Jurkat, Clone E6-1 (cell line): ENCODE measurements around the gene PRSS22.

Source experiments
- DNase-seq: peaks from one replicate; pipeline ENCODE4 v3.0.0-alpha.2; 2011; ENCODE audit warnings: low read depth, low spot score
- H3K4me3 ChIP-seq: 2 replicates; pipeline ENCODE4 v1.5.1; 2011; ENCODE audit warnings: mild to moderate bottlenecking, low read length, control low read depth, moderate library complexity

PRSS22 gene

DNA sequence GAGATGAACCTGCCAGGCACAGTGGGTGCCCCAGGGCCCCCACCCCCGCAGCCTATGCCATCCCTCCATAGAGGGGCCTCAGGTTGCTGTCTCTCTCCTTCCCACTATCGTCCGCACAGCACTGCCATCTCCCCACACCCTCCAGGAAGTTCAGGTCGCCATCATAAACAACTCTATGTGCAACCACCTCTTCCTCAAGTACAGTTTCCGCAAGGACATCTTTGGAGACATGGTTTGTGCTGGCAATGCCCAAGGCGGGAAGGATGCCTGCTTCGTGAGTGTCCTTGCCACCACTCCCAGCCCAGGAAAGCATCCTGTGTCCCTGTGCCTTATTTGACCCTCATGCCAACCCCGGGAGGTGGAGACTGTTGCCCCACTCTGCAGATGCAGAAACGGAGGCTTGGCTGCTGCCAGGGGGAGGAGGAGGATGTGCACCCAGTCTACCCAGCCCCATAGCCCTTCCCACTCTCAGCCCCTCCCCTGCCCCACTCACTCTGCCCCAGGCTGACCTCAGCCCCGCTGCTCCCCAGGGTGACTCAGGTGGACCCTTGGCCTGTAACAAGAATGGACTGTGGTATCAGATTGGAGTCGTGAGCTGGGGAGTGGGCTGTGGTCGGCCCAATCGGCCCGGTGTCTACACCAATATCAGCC is 37.0 kb downstream of the PRSS22 start:
- no peak overlapping the region for H3K4me3 ChIP-seq
- no peak for DNase-seq

DNA sequence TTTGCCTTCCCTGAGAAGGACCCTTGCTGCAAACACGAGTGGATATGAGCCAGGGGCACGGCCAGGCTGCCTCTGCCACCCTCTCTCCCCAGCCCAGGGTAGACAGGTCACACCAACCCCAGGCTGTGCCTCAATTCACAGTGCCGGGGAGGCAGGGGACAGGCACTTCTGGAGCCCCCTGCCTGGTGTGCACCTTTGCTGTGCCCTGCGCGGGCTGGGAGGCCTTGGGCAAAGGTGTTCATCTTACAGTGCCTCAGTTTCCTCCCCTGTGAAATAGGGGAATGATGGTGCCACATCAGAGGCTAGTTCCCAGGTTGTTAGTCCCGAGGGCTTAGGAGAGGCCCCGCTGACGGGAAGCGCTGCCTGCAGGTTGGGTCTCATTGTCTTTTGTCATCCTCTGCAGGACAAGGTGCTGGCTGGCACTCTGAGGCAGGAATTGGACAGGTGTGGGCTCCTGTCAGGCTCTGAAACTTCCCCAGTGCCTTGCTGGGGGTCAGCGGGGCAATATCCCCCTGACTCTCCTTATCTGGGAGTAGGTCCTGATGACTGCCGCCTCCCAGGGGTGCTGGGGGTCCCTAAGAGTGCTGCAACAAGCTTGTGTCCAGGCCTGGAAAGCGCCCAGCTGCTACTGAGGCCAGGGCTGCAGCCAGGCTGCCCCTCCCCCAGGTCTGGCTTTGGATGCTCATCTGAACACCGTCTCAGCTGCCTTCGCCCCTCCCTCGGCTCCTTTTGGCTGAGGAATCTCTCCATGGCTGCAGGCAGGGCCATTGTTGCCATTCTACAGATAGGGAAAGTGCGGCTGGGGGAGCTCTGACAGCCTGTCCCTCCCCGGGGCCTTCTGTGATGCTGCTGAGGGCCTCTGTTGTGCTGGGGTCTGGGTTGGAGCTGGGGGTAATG is 37.8 kb downstream of the PRSS22 start:
- no peak overlapping the region for H3K4me3 ChIP-seq
- DNase-seq = no peak

DNA sequence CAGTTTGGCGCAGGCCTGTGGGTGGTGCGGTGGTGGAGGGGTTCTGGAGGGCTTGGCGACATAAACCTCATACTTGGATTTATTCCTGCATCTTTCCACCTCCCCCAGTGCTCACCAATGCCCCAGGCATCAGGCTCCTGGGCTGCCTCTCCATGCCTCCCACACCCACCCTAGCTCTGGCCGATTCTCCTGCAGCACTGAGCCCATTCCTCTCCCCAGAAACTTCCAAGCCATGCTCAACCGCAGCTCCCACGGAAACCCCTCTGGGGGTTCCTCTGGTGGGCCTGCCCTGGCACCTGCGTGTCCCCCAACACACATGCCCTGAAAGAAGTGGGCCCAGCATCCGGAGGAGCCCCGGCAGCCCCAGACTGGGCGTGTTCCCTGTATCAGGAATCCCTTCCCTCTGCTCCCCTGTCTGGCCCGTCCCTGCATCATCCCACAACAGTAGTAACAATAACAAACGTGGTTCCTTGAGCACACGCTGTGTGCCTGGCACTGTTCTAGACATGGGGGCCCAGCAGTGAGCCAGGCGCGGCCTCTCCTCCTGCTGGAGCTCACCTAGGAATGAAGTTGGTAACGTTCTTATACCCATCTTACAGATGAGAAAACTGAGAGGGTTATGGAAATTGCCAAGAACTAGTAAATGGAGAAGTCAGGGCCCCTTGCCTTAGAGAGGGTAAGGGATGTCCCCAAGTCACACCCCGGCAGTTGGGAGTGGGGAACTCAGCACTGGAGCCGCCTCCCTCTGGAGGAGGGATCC is 38.6 kb downstream of the PRSS22 start:
- no peak for DNase-seq
- H3K4me3 ChIP-seq = no peak overlapping the region

DNA sequence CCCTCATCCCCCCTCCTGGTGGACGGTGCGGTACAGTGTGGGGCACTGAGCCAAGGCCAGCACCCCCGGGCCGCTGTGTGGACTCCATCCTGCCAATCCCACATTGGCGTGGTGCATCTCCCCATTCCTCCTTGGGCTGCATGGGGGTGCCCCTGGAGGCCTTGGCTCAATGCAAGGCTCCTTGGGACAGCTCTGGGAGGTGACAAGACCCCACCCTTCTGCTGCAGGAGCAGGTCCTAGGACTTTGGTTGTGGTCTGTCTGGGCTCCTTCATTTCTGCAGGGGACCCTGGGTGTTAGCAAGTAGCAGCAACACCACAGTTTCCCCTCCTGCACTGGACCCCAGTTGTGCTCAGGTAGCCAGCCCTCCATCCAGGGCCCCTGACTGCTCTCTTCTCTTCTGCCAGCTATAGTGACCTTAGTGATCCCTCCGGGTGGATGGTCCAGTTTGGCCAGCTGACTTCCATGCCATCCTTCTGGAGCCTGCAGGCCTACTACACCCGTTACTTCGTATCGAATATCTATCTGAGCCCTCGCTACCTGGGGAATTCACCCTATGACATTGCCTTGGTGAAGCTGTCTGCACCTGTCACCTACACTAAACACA is 39.6 kb downstream of the PRSS22 start:
- no peak overlapping the region for H3K4me3 ChIP-seq
- DNase-seq = no peak

DNA sequence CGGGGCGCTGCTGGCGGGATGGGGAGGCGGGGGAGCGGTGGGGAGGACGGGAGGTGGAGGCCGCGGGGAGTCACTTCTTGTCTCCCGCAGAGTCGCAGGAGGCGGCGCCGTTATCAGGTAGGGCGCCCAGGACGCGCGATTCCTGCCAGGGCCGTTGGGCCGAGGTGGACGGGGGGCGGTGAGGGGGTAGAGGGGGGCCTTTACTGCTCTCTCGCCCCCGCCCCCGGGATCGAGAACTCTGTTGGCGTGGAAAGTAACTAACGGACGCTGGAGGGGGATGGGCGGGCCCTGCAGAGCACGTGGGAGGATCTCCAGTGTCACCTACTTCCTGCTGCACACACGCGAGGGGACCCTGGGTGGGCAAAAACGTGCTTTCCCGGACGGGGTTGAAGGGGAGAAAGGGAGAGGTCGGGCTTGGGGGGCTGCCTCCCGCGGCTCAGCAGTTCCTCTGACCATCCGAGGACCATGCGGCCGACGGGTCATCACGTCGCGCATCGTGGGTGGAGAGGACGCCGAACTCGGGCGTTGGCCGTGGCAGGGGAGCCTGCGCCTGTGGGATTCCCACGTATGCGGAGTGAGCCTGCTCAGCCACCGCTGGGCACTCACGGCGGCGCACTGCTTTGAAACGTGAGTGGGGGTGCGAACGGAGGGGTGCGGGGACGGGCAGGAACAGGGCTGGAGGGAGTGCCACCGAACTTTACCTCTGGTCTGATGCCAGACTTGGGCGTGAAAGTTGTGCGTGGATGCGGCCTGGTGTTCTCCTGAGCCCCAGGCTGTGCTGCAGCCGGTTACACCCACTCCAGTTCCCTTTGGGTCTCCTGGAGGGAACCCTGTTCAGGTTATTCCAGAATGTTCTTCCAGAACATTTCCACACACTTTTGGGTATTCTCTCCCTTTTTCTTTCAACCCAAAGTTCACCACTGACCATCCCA is 40.4 kb downstream of the PRSS22 start:
- H3K4me3 ChIP-seq = no peak overlapping the region
- no peak for DNase-seq

DNA sequence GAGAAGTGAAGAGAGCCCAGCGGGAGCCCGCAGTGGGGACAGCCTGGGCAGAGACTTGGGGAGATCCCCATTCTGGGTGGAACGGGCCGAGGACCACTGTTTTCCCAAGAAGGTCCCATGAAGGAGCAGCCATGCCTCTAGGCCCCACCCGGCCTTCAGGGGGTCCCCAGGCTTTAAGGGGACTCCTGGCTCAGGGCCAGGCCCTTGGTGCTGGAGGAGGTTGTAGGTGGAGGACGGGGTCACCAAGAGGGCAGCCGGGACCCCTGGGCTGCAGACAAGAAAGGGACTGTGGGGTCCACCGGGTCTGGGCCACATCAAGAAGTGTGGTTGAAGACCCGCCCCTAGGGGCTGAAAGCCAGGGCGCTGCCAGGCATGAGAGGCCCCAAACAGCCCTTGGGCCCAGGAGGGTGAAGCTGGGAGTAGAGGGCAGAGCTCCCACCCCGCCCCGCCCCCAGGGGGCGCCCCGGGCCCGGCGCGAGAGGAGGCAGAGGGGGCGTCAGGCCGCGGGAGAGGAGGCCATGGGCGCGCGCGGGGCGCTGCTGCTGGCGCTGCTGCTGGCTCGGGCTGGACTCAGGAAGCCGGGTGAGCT is 41.1 kb downstream of the PRSS22 start, which contains the start of gene PRSS21:
Gene PRSS21 (plus strand): TSS at position 487 of the 589 bp plus-strand sequence. CDS start 32 bp downstream, at position 519.
- no peak within 1 kb of the TSS for H3K4me3 ChIP-seq
- no peak for DNase-seq

DNA sequence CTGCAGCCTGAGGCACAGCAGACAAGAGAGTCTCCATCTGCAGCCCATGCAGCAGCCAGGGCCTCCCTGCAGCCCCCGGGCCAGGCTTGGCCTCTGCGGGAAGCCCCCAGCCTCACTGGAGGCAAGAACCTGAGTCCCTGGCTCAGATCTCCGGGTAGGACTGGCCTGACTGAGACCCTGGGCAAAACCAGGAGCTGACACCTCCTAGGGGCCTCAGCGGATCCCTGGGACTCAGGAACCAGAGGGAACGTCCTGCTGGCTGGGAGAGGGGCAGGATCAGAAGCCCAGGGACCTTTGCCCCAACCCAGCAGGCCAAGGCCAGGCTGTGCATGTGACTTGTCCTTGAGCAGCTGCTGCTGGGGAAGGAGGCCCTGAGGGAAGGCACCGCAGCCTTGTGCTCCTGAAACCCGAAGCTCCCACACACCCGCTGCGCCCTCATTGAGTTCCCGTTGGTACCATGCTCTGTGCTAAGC is 42.6 kb downstream of the PRSS22 start:
- H3K4me3 ChIP-seq = no peak overlapping the region
- no peak for DNase-seq

DNA sequence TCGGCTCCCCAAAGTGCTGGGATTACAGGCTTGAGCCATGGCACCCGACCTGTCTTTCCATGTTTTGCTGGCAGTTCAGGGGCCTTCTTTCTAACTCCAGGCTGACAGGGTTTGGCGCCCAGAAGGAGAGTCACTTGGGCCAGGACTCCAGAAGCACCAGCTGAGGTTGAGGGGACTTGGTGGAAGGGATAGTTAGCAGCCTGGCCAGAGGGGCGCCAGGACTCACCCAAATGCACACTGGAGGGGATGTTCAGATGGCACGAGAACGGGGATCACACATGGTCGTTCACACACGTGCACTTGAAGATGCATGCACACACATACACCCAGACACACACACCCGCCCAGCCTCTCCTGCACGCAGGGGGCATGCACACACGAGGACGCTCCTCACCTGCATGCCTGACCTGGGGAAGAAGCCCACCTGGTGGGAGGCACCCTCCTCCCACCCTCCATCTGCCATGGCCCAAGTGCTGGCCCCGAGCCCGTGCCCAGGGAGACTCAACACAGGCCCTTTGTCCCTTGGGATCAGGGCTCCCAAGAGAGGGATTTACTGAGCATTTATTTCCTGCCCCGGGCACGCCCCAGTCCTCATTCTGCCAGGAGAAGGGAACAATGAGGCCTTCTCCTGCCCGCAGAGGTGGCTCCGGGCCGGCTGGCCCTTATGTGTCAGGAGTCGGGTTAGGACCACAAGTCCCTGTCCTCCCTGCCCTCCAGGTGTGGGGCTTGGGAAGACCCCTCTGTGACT is 43.2 kb downstream of the PRSS22 start:
- DNase-seq = no peak
- no peak overlapping the region for H3K4me3 ChIP-seq

DNA sequence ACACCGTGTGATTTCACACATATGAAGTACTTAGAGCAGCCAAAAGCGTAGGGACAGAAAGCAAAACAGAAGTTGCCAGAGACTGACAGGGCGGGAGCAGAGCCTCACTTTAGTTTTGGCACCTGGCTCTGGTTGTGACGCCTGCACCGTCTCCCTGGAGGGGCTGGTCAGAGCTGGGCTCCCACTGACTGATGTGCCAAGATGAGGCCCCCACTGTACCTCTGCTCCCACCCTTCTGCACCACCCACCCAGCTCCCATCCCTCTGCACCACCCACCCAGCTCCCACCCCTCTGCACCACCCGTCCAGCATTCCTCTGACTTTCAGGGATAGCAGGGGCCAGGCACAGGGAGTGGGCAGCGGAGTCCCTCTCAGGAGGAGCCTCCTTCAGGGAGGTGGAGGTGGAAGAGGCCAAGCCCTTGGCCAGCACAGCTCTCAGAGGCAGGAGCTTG is 44.2 kb downstream of the PRSS22 start:
- H3K4me3 ChIP-seq = no peak overlapping the region
- no peak for DNase-seq

DNA sequence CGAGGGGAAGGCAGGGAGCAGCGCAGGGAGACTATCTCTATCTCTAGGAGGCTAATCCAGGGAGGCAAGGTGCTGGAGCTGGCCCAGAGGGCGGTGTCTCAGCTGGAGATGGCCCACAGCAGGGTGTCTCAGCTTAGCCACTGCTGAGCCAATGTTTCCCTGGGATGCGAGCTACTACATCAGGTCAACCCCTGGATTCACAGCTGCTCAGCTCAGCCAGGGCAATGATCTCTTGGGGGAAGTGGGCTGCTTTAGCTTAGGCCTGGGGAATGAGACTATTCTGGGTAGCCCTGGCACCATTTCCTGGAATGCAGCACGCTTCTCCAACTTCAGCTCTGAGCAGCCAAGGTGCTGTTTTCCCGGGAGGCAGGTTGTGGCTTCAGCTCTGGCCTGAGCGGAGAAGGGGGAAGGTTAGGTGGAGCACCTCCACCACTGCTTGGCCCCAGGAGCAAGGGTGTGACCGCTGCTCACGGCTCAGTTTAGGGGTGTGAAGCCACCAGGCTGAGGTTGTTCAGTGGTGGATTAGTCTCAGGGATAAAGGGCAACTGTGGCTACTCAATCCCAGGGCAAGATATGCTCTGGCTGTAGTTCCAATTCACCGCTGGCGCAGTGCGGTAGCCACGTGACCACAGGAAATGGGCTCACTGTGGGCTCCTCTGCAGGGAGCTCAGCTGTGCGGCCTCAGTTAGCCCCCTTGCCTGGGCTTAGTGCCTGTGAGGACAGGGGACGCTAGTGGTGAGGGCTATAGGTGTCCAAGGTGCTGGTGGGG is 46.1 kb downstream of the PRSS22 start:
- no peak for DNase-seq
- no peak overlapping the region for H3K4me3 ChIP-seq

DNA sequence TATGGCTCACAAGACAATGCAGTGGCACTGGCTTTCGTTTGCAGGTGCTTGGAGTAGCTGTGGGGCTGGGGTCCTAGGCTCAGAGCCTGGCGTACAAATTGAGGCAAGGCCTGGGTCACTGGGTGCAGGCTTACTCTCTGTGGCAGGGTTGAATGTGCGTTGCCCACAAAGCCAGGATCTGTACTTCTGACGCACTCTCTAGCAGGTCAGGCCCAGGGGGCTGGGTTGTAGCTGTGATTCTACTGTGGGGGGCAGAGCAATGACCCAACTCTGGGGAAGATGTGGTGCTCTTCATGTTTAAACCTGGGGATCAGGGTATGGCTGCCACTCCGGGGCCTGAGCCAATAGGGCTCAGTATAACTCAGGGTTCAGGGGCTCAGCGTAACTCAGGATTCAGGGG is 47.3 kb downstream of the PRSS22 start:
- DNase-seq = no peak
- no peak overlapping the region for H3K4me3 ChIP-seq

DNA sequence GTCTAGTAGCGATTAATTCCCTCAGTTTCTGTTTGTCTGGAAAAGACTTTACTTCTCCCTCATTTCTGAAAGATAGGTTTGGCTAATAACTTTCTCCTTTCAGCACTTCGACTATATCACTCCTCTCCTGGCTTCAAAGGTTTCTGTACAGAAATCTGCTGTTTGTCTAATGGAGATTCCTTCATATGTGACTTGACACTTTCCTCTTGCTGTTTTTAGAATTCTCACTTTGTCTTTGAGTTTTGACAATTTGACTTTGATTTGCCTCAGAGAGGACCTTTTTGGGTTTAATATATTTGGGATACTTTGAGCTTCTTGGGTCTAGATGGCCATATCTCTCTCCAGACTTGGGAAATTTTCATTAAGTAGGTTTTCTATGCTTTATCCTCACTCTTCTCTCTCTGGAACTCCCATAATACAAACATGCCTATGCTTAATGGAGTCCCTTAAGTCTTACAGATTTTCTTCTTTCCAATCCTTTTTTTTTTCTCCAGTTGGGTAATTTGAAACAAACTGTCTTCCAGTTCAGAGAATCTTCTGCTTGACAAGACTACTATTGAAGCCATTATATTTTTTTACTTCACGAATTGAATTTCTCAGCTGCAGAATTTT is 48.7 kb downstream of the PRSS22 start:
- no peak for DNase-seq
- H3K4me3 ChIP-seq = no peak overlapping the region

DNA sequence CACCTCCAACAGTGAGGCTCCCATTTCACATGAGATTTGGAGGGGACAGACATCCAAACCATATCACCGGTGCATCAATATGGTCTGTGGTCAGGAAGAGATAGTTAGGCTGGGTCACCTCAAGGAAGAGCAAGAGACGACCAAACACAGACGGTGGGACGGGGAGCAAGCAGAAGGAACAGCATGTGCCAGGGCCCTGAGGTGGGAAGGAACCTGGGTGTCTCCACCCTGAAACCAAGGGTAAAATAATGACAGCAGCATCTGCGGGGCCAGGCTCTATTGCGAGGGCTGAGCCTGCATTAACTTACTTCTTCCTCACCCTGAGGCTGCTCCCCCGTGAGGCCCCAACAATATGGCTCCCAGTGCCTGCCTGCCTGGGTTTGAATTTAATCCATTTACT is 49.8 kb downstream of the PRSS22 start:
- no peak overlapping the region for H3K4me3 ChIP-seq
- DNase-seq = no peak

DNA sequence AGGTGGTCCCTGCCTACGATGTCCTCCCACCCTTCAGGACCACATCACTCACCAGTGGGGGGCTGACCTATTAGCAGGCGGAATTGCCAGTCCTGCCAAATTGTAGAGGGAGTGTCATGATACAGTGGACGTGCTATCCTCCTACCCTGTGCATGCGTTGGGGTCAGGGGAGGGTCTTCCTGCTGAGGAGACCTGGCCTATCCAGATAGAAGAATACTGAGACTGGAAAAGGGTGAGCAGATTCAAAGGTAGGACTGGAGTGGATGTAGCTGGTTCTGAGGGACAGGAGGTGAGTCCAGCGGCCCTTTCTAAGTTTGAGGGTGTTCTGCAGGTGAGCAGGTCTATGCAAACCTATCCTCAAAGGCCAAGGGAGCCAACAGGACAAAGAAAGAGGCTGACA is 51.7 kb downstream of the PRSS22 start:
- no peak for DNase-seq
- H3K4me3 ChIP-seq = no peak overlapping the region

DNA sequence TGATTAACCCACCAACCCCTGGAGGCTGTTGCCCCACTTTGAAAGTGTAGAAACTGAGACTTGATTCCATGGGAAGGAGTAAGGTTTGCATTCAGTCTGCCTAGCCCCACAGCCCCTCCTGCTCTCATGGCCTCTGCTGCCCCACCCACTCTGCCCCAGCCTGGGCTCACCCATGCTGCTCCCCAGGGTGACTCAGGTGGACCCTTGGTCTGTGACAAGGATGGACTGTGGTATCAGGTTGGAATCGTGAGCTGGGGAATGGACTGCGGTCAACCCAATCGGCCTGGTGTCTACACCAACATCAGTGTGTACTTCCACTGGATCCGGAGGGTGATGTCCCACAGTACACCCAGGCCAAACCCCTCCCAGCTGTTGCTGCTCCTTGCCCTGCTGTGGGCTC is 53.2 kb downstream of the PRSS22 start:
- H3K4me3 ChIP-seq = no peak overlapping the region
- DNase-seq = no peak

DNA sequence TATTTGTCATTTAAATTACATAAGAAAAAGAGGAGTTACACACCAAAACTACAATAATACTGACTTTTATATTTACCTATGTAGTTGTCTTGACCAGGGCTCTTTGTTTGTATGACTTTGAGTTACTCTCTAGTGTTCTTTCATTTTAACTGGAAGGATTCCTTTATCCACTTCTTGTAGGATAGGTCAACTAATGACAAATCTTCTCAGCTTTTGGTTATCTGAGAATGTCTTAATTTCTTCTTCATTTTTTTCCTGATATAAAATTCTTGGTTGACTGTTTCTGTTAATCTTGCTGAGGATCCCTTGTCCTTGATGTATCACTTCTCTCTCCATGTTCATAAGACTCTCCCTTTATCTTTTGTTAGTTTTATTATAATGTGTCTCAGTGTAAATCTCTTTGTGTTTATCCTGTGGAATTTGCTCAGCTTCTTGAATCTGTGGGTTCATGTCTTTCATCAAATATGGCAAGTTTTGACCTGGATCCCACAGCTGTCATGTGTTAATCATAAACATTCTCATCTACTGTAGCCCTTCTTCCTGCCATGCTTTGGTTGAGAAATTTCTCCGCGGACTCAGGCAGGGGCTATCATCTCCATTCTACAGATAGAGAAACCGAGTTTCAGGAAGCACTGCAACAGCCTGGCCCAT is 54.3 kb downstream of the PRSS22 start:
- H3K4me3 ChIP-seq = no peak overlapping the region
- no peak for DNase-seq
